Activated CD8-positive, alpha-beta memory T cell treated with anti-CD3 and anti-CD28 coated beads, Interleukin-2, amount 50 U/mL, for 1 hour (primary cell): ENCODE results near the gene DPYD.

ENCODE experiments used
- DNase-seq: peaks from one replicate; pipeline ENCODE4 v3.0.0-alpha.2; 2020; ENCODE audit errors: extremely low read depth

Gene DPYD

GRCh38 chr1:97202481-97203380 lies 718.1 kb downstream of the DPYD start:
- no peak for DNase-seq

DNA sequence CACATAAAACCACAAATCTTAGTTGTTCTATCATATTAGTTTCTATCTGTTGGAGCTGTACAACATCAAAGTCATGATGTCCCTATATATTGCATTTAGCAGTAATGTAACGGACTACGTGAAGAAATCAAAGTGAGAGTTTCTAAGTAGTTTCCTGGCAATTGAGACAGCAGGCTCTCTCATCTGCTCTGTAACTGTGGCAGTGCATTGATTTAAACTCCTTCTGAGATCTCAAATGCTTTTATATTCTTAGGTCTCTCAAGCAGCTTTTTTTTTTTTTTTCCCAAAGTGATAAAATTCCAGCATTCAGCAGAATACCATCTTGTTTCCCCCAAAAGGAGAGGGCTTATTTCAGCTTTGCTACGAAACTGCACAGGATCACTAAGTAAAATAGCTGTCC lies 719.2 kb downstream of the DPYD start:
- DNase-seq = no peak

DNA sequence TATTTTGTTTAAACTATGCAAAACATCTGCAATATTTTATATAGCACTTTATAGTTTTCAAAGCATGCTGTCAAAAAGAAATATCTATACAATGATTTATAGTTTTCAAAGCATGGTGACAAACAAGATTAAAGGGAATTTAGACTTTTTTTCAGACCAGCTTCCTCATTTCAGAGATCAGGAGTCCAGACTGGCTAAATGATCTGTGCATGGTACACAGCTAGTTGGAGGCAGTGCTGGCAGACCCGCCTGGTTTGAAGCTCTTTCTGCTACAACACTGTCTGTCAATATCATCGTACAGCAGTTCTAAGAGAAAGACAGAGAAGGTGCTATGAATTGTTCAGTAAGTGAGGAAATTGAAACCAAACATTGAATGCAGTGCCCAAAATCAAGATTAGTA lies 720.2 kb downstream of the DPYD start:
- DNase-seq = no peak

DNA sequence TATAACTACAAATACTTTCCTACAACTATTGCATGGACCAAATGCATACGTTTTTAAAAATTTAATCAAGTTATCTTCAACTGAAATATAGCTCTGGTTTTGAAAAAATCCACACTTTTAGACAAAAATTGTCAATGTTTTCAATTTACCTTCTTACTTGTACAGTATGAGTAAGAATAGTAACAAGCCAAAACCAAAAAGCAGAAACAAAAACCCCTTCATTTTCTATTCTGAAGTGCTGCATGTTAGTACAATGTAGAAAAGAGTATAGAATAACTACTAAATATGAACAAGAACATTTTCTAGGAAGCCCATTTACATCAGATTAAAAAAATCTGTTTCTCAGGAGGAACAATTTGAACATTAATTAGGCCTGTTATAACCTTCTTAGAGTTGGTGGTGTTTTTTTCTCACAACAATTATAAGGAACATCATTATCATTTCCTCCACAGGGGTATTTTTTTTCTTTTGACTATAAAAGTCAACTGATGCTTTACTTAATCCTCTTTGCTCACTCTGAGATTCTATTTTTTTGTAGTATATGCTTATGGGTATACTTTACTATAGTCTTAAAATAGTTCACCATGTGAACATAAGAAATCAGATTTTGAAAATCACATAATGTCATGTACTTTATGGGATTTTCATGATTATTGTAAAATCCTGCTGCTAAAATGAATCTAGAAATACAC lies 723.9 kb downstream of the DPYD start:
- no peak for DNase-seq

DNA sequence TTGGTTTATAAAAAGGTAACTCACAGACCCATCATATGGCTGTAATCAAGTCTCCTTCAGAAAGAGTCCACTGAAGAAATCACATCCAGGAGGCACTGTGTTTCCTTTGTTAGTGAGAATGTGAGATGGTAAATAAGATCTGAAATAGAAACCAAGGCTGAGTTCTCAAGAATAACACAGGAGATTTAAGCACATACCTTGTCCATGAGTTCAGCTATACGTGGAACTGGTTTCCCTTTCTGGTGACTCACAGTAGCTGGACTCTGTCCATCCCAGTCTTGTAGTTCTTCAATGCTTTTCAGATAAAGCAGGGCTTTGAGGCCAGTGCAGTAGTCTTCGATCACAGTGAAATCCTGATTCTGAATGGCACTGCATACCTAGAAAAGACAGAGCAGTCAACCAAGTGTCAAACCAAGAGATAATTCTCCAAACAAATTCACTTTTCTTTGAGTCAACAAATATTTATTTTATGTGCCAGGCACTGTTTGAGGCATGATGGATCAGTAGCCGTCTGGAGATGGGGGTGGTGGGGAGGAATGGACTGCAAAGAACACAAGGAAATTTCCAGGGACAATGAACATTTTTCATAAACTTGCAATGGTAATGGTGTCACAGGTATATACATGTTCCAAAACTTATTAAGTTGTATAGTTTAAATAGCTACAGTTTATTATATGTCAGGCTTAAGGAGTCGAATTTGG lies 727.8 kb downstream of the DPYD start:
- no peak for DNase-seq

GRCh38 chr1:97190326-97190725 lies 730.5 kb downstream of the DPYD start:
- no peak for DNase-seq

- no peak for DNase-seq
Observed at GRCh38 chr1:97186381-97186780, 734.5 kb downstream of the DPYD start.

DNA sequence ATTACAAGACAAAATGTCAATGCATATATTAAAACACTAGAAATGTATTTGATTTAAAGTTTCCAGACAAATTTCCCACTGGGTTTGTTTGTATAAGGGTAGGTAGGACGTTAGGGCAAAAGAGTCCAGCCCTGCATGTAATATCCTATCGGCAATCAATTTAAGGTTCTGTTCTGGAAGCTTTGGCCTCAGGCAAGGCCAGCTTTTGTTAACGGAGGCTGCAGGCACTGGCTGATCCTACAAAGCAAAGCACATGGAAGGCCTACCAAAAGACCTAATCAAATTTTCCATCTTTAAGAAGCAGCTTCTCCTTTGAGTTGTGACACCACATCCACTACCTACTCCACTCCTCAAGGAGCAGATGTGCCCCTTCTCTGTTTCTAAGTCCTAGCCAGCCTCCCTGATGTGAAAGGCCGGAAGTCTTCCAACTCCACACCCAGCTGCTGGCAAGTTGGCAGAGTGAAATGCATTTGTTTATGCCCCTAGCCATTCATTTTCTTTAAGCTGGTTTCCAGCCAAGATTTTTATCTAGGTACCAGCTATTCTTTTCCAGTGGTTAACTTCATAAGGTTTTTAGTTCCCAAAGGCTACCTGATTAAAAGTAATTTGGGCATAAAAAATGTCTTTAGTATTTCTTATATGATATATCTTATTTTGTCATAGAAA lies 746.7 kb downstream of the DPYD start:
- DNase-seq = no peak

DNA sequence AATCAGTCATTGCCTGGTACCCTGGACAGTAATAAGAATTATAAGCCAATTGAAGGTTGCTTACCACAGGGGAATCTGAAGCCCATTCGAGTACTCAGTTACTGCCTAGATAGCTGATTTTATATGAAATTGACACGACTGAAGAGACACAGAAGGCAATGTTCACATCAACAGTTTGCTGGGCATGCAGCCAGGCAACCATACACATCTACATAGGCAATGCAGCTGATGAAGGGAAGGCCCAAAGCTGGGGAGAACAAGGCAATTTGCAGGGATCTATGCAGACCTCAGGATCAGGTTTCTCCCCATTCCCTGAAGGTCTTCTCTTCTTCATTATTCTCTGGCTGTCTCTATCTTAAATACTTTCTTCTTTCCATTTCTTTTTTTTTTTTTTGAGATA lies 750.5 kb downstream of the DPYD start:
- DNase-seq = no peak

GRCh38 chr1:97168056-97168455 lies 752.8 kb downstream of the DPYD start:
- no peak for DNase-seq

GRCh38 chr1:97167246-97167645 lies 753.6 kb downstream of the DPYD start:
- no peak for DNase-seq

- DNase-seq = no peak
Observed at GRCh38 chr1:97166626-97167025, 754.2 kb downstream of the DPYD start.

GRCh38 chr1:97164276-97164639 lies 756.6 kb downstream of the DPYD start:
- no peak for DNase-seq

DNA sequence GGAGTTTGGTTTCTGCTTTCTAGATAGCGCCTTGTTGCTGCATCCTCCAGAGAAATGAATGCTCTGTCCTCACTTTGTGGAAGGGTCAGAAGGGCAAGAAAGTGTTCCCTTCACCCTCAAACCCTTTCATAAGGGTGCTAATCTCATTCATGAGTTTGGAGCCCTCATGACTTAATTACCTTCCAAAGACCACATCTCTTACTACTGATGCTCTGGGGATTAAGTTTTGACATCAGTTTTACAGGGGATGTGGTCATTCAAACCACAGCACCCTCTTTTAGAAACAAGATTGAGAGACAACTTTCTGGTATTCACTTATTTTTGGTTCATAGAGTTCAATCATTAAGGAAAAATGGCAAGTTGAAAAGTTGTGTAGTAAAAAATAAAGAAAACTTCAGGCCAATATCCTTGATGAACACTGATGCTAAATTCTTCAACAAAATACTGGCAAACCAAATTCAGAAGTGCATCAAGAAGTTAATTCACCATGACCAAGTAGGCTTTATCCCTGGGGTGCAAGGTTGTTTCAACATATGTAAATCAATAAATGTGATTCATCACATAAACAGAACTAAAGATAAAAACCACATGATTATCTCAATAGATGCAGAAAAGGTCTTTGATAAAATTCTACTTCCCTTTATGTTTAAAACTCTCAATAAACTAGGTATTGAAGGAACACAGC lies 757.1 kb downstream of the DPYD start:
- no peak for DNase-seq

GRCh38 chr1:97160818-97161217 lies 760.0 kb downstream of the DPYD start:
- no peak for DNase-seq

DNA sequence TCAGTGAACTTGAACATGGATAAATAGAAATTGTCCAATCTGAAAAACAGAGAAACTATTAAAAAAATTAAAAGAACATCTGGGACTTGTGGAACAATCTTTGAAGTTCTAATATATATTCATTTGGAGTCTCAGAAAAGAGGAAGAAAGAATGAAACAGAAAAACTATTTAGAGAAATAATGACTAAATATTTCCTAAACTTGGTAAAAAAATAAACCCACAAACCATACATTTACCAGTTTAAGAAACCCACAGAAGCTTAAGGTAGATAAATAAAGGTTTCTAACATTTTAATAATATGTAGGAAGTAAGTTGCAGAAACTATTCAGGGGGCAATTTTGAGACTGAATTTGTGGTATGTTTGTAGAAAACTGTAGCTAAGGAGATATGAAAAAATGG lies 761.5 kb downstream of the DPYD start:
- DNase-seq = no peak

DNA sequence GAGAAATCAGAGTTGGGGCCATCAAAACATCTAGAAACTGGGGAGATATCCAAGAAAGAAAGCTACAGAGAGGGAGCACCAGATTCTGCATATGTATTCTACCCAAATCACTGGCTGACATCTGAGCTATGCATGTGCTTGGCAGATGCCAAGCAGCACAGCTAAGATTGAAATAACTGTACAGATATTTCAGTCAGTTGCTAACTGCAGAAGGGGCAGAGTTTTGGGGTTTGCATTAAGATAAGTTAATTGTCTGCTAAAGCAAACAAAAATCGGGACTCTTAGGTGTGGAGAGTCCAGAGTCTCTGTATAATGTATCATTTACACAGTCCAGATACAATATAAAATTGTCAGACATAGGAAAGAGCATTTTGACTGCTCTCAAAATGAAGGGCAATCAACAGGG lies 762.1 kb downstream of the DPYD start:
- no peak for DNase-seq

DNA sequence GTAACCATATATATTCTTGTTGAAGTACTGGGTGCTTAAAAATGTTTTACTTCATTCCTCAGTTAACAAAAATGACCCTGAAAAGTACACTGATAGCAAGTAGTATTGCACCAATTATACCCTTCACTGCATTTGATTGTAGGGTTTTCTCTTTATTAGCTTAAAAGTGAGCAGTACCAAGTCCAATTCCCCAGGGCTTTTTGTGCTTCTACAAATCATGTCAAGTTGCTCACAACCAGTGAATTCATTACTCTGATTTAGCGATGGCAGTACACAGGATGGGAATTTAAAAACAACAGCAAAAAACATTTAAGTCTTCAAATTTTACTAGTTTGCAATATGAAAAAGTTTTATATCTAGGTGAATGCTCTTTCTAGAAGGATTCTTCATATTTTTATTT lies 762.8 kb downstream of the DPYD start:
- DNase-seq = no peak

- DNase-seq = no peak
Observed at GRCh38 chr1:97151651-97152050, 769.2 kb downstream of the DPYD start.

GRCh38 chr1:97145321-97145956 lies 775.4 kb downstream of the DPYD start:
- DNase-seq = no peak

DNA sequence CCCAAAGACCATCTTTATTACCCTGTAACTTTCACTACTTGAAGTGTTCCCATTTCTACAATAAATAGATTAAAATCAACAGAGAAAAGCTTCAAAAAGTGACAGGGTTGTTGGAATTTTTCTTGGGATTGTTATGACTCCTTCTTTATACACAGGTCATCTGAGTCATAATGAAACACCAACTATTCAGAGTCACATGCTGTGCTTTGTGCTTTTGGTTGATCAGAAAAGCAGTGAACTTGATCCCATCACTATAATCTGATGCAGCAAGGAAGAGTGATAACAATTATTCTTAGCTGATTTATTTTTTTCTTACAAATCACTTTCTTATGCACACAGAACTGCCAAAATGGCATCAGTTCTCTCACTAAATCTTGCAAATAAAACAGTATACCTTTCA lies 776.3 kb downstream of the DPYD start:
- no peak for DNase-seq
